NCI-H1436 treated with DMSO at 0.1 percent for 48 hours (cell line): ENCODE results near the gene OXGR1.
A peak's percentile ranks its signal among the peaks of the same experiment; 100 is the strongest.
"Not testable (repeated sequence)": the region's sequence is repeated elsewhere in the genome, so short reads cannot be mapped to it uniquely, and the experiment has no call there.

Experiments used
- DNase-seq: peaks from one replicate; lab custom pipeline; 2025; lab: John Stamatoyannopoulos, UW

OXGR1 gene

GRCh38 chr13:96994017-96994857, at the start of gene OXGR1:
TSS of gene OXGR1 (minus strand) at chr13:96994476. CDS start at chr13:96987759, 6,717 bp downstream.
- DNase-seq: no peak

DNA sequence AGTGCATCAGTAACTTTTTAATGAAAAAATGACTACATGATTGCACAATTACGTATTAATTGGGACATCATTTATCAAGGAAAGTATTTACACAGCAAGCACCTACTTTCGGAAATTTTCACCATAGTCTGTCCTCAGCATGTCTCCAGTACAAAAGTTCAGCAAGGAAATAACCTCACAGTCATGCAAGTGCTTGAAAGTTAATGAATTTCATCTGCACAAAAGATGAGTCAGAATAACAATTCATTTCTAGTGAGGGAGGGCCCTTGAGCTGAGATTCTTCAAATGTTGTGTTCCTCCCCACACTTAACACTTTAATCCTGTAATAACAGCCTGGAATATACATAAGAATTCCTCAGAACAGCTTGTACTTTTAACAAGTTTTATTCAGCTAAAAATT, 49.0 kb upstream of the OXGR1 start:
- no peak for DNase-seq

DNA sequence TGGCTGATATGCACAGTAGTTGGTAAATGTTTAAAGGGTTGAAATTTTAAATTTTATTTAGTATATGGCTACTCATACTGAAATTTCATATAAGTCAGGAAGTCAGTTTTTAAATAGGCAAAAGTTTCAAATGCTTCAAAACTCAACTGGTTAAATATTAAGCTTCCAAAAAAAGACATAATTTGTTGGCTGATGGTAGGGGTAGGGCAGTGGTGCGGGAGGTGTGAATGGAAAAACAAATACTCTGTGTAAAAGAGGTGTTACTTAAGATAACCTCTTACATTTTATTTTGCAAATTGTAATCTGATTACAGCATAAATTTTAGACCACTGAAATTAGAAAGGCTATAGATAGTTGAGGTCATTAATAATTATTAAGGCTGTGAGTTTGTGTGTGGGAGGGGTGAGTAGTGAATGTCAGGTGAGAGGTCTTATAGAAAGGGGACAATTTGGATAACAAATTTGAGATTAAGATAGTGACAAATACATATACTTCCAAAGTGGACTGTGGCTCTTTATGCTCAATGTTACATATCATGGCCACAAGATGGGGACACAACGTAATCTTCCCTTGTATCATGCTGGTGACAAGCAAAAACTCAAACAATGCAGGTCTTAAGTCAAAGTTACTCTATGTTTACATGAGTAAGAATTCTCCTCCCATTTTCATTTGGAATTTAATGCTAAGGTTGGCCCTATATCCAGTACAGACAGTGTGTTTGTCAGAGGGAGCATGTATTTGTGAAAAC, 36.6 kb upstream of the OXGR1 start:
- DNase-seq: no peak

DNA sequence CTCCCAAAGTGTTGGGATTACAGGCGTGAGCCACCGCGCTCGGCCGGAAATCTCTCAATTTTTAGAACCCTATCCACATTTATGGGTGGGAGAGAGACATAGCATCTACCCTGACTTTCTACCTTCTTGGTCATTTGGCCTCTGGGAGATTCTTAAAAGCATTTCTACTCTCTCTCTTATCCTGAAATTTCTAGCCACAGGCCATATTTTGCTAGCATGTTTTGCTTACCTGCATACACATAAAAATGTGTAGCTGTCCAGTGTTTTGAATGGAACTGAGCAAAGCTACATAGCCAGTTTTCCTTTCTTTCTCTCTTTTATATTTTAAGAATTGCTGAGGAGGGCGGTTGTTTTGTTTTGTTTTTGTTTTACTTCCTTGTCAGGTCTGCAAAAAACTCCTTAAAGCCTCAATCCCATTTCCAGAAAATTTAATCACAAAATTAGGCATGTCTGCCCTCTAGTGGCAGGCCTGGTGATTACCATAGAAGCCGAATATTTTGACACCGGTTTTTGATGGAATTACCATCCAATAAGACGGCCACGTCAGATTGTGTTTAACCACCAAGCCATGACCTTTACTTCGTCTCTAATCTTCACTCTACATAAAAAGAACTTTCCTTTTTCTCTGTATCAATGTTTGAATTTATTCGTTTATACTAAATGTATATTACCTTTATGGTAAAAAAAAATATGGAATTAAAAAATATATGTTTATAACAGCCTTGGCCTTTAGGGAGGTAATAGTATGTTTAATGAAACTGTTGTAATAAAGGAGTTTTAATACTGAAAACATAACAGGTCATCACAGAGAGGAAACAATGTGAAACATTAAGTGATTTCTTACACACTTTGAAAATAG, 34.4 kb upstream of the OXGR1 start:
- peak; percentile 0 for DNase-seq

- no peak for DNase-seq
Observed at GRCh38 chr13:97027162-97027554, 32.9 kb upstream of the OXGR1 start.

GRCh38 chr13:97026531-97027161, 32.4 kb upstream of the OXGR1 start:
- no peak for DNase-seq

DNA sequence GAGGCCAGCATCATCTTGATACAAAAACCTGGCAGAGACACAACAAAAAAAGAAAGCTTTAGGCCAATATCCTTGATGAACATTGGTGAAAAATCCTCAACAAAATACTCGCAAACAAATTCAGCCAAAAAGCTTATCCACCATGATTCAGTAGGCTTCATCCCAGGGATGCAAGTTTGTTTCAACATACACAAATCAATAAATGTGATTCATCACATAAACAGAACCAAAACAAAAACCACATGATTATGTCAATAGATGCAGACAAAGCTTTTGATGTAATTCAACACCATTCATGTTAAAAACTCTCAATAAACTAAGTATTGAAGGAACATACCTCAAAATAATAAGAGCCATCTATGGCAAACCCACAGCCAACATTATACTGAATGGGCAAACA, 29.5 kb upstream of the OXGR1 start:
- not testable (repeated sequence) for DNase-seq

DNA sequence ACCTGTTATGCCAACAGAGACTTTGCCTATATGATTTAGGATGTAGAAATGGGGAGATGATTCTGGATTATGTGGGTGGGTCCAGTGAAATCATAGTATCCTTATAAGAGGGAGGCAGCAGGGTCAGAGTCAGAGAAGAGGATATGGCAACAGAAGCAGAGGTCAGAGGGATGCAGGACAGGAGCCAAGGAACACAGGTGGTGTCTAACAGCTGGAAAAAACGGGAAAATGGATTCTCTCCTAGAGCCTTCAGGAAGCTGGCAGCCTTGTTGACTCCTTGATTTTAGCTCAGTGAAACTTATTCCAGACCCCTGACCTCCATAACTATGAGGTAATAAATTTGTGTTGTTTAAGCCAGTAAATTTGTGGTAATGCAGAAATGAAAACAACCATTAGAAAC, 28.8 kb upstream of the OXGR1 start:
- no peak for DNase-seq

GRCh38 chr13:97021241-97021640, 27.0 kb upstream of the OXGR1 start:
- no peak for DNase-seq

DNA sequence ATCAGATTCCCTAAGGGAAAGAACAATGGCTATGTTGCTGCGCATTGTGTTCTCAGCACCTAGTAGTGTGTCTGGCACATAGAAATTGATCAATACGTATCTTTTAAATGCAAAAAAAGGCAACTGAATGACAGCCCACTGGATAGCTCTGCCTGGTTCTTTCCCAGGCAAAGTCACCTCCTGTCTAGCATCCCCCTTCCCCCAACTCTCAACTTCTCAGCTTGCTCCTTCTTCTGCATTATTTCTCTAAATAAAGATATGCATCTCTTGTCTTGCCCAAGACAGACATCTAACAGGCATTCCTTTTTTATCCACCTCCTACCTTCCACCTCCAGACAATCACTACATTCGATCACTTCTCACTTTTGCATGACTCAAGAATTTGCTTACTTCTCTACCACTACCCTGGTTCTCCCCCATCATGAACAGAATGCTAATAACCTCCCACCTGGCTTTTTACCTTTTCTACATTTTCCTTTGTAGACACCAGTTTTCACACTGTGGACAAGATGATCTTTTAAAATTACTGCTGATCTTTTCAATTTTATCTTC, 26.5 kb upstream of the OXGR1 start:
- no peak for DNase-seq

- no peak for DNase-seq
Observed at GRCh38 chr13:97020194-97020593, 25.9 kb upstream of the OXGR1 start.

- no peak for DNase-seq
Observed at GRCh38 chr13:97019236-97019635, 25.0 kb upstream of the OXGR1 start.

DNA sequence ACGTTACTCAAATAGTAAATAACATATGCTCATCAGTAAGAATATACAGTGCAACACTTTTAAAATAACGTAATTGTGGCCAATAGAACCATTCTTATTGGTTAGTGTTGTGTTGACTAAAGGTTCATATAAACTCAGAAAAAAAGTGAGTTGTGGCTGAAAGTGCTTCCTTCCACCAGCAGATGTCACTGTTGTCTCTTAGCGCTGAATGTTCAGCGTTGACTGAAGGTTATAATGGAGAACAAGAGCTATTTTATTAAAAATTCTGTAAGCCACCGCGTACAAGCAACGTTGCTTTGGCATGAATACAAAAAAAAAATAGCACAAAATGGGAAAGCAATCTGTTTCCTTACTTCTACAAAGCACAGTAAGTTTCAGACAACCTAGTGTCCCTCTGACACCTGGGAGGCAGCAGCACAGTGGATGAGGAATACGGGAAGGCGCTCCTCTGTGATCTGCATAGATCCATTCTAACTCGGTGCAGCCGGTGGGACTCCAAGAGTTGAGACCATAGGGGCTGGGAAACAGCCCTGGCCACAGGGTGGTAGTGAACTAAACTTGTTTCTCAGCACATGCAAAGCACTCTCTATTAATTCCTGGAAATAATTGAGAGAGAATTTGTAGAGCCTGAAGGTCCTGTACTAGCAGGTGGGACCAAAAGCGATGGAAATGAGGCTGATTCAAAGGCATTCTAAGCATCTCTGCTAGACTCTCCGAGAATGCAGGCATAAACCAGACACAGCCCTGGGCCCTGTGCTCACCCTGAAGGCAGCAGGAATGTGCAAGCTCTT, 23.9 kb upstream of the OXGR1 start:
- DNase-seq: peak; percentile 32

- DNase-seq: no peak
Observed at GRCh38 chr13:97017322-97017721, 23.0 kb upstream of the OXGR1 start.

GRCh38 chr13:97015661-97016350, 21.5 kb upstream of the OXGR1 start:
- DNase-seq: no peak

- no peak for DNase-seq
Observed at GRCh38 chr13:97012251-97013048, 18.2 kb upstream of the OXGR1 start.

- no peak for DNase-seq
Observed at GRCh38 chr13:97011446-97012131, 17.3 kb upstream of the OXGR1 start.

GRCh38 chr13:97008643-97009042, 14.4 kb upstream of the OXGR1 start:
- no peak for DNase-seq
